ENCODE data around the gene CENPU.

The CENPU gene

GRCh38 chr4:184684491-184685189 lies 49.3 kb downstream of the CENPU start:
- H3K4me3 ChIP-seq (replicated peaks; ENCODE audit: low read depth, low read length), result no peak overlapping the region
- no peak for TF ChIP-seq CTCF (IDR thresholded peaks at IDR 0.05; ENCODE audit: low read depth, low read length, missing control alignments)
- no peak for DNase-seq (ENCODE audit: extremely low read depth, low read depth)

- no peak overlapping the region for H3K4me3 ChIP-seq (replicated peaks; ENCODE audit: low read depth, low read length)
- DNase-seq (ENCODE audit: extremely low read depth, low read depth), result no peak
- TF ChIP-seq CTCF (IDR thresholded peaks at IDR 0.05; ENCODE audit: low read depth, low read length, missing control alignments), result no peak
Measured at GRCh38 chr4:184681916-184682315, 52.0 kb downstream of the CENPU start.

DNA sequence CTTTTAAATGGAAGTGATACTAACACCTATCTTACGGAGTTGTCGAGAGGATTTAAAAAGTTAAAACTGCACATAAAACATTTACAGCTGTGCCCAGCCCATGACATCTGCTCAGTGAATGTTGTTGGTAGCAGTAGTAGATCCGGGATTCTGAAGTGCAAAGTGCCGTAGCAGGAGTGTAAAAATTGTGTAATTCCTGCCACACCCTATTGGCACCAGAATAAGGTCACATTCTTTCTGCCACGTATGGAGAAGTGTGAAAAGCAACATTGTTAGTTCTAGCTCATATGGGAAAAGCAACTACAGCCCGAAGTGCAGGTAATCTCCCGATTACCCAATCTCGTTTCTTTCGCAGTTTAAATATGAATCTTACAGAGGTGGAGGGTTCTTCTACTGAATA lies 53.2 kb downstream of the CENPU start:
- DNase-seq (ENCODE audit: extremely low read depth, low read depth), result no peak
- TF ChIP-seq CTCF (IDR thresholded peaks at IDR 0.05; ENCODE audit: low read depth, low read length, missing control alignments), result no peak
- no peak overlapping the region for H3K4me3 ChIP-seq (replicated peaks; ENCODE audit: low read depth, low read length)

DNA sequence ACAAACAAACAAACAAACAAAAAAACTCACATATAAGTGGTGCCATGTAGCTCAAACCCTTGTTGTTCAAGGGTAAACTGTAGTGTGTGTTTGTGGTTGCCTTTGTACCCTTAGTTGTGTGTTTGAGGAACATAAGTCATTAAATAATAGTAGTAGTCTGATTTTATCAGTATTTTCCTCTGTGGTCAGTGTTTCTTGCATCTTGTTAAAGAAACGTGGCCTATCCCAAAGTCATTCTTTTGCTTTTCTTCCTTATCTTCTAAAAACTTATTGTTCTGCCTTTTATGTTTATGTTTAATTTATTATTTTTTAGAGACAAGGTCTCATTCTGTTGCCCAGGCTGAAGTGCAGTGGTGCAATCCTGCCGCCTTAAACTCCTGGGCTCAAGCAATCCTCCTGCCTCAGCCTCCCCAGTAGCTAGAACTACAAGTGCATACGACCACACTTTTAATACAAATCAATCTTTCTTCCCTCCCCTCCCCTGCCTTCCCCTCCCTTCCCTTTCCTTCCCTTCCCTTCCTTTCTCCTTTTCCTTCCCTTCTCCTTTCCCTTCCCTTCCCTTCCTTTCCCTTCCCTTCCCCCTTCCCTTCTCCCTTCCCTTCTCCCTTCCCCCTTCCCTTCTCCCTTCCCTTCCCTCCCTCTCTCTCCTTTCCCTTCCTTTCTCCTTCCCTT lies 57.9 kb downstream of the CENPU start:
- no peak for TF ChIP-seq CTCF (IDR thresholded peaks at IDR 0.05; ENCODE audit: low read depth, low read length, missing control alignments)
- H3K4me3 ChIP-seq (replicated peaks; ENCODE audit: low read depth, low read length), result no peak overlapping the region
- no peak for DNase-seq (ENCODE audit: extremely low read depth, low read depth)

DNA sequence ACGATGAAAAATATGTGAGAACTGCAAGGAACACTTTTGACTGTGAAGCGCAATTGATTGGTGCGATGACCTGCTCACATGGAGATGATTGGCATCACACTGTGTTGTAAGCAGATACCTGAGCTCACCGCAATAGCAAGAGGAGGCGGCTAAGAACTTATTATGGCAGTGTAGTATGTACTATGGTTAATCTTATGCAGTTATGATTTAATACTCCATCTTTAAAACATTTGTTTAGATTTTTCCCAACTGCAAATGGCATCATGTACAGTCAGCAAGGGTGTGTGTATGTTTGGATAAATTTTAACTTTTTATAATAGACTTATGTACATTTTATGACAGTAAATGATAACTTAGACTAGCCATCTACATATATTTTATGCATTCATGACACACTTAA lies 58.9 kb downstream of the CENPU start:
- no peak for TF ChIP-seq CTCF (IDR thresholded peaks at IDR 0.05; ENCODE audit: low read depth, low read length, missing control alignments)
- DNase-seq (ENCODE audit: extremely low read depth, low read depth), result no peak

DNA sequence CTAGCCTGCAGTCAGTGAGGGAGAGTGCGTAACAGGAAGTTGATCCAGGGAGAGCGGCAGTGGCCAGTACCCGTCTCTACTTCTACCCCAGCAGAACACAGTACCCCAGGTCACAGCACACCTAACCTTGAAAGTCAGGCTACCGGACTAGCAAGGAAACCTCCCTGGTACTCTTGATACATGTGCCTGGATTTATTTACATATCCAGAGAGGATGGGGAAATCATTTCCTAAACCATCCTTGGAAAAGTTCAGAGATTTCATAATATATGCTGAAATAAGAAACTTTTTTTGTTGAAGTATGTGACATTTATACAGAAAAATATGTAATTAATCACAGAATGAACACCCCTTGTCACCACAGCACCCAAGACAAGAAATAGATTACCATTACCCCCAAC lies 59.9 kb downstream of the CENPU start:
- TF ChIP-seq CTCF (IDR thresholded peaks at IDR 0.05; ENCODE audit: low read depth, low read length, missing control alignments), result no peak
- H3K4me3 ChIP-seq (replicated peaks; ENCODE audit: low read depth, low read length), result no peak overlapping the region
- DNase-seq (ENCODE audit: extremely low read depth, low read depth), result no peak

More for the DNA sequence above, 58.9 kb downstream of the CENPU start:
- H3K4me3 ChIP-seq (replicated peaks; ENCODE audit: low read depth, low read length), result no peak overlapping the region

All from HFF-Myc (cell line).